Transverse colon (tissue), 4 donors: ENCODE results near the gene ZNF653. TPM values are rescaled to one million over a fixed set of nuclear protein-coding genes. Genes with fewer than 3 reads are reported as not detected.

Source experiments
- DNase-seq: peaks from one replicate; pipeline ENCODE4 v3.0.0-alpha.2; 2019
- H3K27ac ChIP-seq, 4 donors: fragments of 200-600 bp; sonication (generic); 2 replicates each; pipeline ENCODE4 v1.5.1; 2016 to 2018; ENCODE audit warnings: inconsistent platforms in 4 of 4
- H3K27me3 ChIP-seq: fragments of 200-600 bp; sonication (generic); 2 replicates; pipeline ENCODE4 v1.5.1; 2017; ENCODE audit warnings: inconsistent platforms
- H3K36me3 ChIP-seq, 4 donors: fragments of 200-600 bp; sonication (generic); 2 replicates each; pipeline ENCODE4 v1.5.1; 2017 to 2019; ENCODE audit warnings: inconsistent platforms in 4 of 4
- H3K4me1 ChIP-seq, 4 donors: fragments of 200-600 bp; sonication (generic); 2 replicates each; pipeline ENCODE4 v1.5.1; 2017 to 2020; ENCODE audit warnings: inconsistent platforms in 4 of 4
- H3K4me3 ChIP-seq, 4 donors: fragments of 200-600 bp; sonication (generic); 1 replicate in 1 of 4; 2 replicates in 3 of 4; pipeline versions ENCODE4 v1.5.1 to v1.6.1; 2017 to 2019; ENCODE audit warnings: inconsistent platforms in 4 of 4
- H3K9me3 ChIP-seq, 2 donors: fragments of 200-600 bp; sonication (generic); 2 replicates each; pipeline ENCODE4 v1.5.1; 2017 to 2019; ENCODE audit warnings: inconsistent platforms in 2 of 2
- CTCF ChIP-seq, 5 experiments: fragments of 200-600 bp in 3 of 5; fragments of 450-650 bp in 2 of 5; sonication (generic) in 3 of 5; IDR thresholded peaks; 1 replicate in 2 of 5; 2 replicates in 3 of 5; pipeline ENCODE4 v1.5.1; 2016 to 2017; ENCODE audit warnings: antibody characterized with exemption in 5 of 5, inconsistent platforms in 3 of 5, mild to moderate bottlenecking in 2 of 5, moderate library complexity in 1 of 5
- EP300 ChIP-seq: sonication (generic); formaldehyde crosslinking; IDR thresholded peaks from one replicate; pipeline ENCODE4 v1.6.1; 2017; ENCODE audit warnings: antibody characterized with exemption, low read depth
- POLR2A ChIP-seq: fragments of 450-650 bp; IDR thresholded peaks from one replicate; pipeline ENCODE4 v1.6.1; 2016; ENCODE audit warnings: antibody characterized with exemption, mild to moderate bottlenecking, moderate library complexity
- POLR2AphosphoS5 ChIP-seq, 3 donors: sonication (generic); formaldehyde crosslinking; IDR thresholded peaks; one replicate each; pipeline ENCODE4 v1.6.1; 2016; ENCODE audit warnings: antibody characterized with exemption in 3 of 3
- WGBS, 2 donors: methylation state at CpG; one replicate each; pipeline ENCODE4 v1.1.5; 2018; ENCODE audit warnings: low coverage in 1 of 2; 5-methylcytosine and 5-hydroxymethylcytosine counted together
- in situ Hi-C, 4 donors: fragments of 200-750 bp; cut with MboI; loops; one replicate each; pipeline versions ENCODE4 v1.15.0 to v1.15.1; 2017; ENCODE audit warnings: low sequenced_read_pairs in 3 of 4, low pct_ligation_motif_present in 1 of 4, low pct_unique_long_range_greater_than_20kb in 1 of 4
- intact Hi-C: fragments of 100-400 bp; cut with DNase I; formaldehyde crosslinking; loops from one replicate; pipeline ENCODE4 v1.15.1; 2023; ENCODE audit warnings: low total_unique reads
- total RNA-seq, 4 donors: library from RNA; depleted of rRNA; stranded (reverse); fragments of >200 nt; gene quantifications; one replicate each; pipeline ENCODE4 v1.1.0, GENCODE V29; 2016

Gene ZNF653
- total RNA-seq, 4 donors from 2014 or later, result 10.6 to 44.9 (median 17.4) TPM

GRCh38 chr19:11447347-11448262, 58.0 kb downstream of the ZNF653 start:
- Histone ChIP-seq H3K4me1 (peaks cover 0 to 3% (median 0%) of the 10 kb centered on the region in 4 donors), H3K4me3 (no peak overlapping the region), H3K9me3 (no peaks in the 10 kb centered on the region), H3K27me3 (peaks cover under 1% of the 10 kb centered on the region), H3K27ac (no peak overlapping the region), H3K36me3 (peaks cover 0 to 39% (median 17%) of the 10 kb centered on the region in 4 donors)
- no peak for DNase-seq
- intact Hi-C loops (loop anchor here (10.0 kb wide), 2 partner anchors 153 to 333 kb away; partner anchors contain the start of gene TSPAN16), in situ Hi-C loops (no loop called here)
- no peak for TF ChIP-seq EP300
- TF ChIP-seq CTCF (IDR thresholded peaks at IDR 0.05), result no peak
- TF ChIP-seq POLR2AphosphoS5 (IDR thresholded peaks at IDR 0.05), result no peak
- no peak for TF ChIP-seq POLR2A
- 82 to 89% methylated on average over 6 to 32 of the region's 35 CpGs for WGBS, 2 donors

GRCh38 chr19:11446652-11447301, 58.9 kb downstream of the ZNF653 start:
- intact Hi-C loops (loop anchor here (10.0 kb wide), 2 partner anchors 152 to 332 kb away; partner anchors contain the start of gene TSPAN16), in situ Hi-C loops (no loop called here)
- Histone ChIP-seq H3K27ac (no peak overlapping the region), H3K27me3 (no peaks in the 10 kb centered on the region), H3K4me3 (no peak overlapping the region), H3K36me3 (peaks cover 0 to 48% (median 20%) of the 10 kb centered on the region in 4 donors), H3K4me1 (peaks cover 0 to 3% (median 0%) of the 10 kb centered on the region in 4 donors), H3K9me3 (no peaks in the 10 kb centered on the region)
- DNase-seq, result peak; percentile 50
- WGBS, 2 donors, result 68 to 80% methylated on average over 1 to 22 of the region's 23 CpGs
- peak; percentile 70 to 88 (median 76) for TF ChIP-seq CTCF (IDR thresholded peaks at IDR 0.05)
- no peak for TF ChIP-seq POLR2AphosphoS5 (IDR thresholded peaks at IDR 0.05)

- no peak for DNase-seq
- TF ChIP-seq CTCF (IDR thresholded peaks at IDR 0.05) (no peak), POLR2A (no peak), POLR2AphosphoS5 (IDR thresholded peaks at IDR 0.05) (no peak), EP300 (no peak)
- Histone ChIP-seq H3K27me3 (no peaks in the 10 kb centered on the region), H3K4me1 (no peaks in the 10 kb centered on the region), H3K27ac (no peak overlapping the region), H3K9me3 (no peaks in the 10 kb centered on the region), H3K4me3 (no peak overlapping the region), H3K36me3 (peaks cover 0 to 52% (median 22%) of the 10 kb centered on the region in 4 donors)
- intact Hi-C loops, result loop anchor here (10.0 kb wide), 2 partner anchors 151 to 331 kb away; partner anchors contain the start of gene TSPAN16
- in situ Hi-C loops, result no loop called here
- WGBS, 2 donors, result 86% methylated on average over 12 of the region's 14 CpGs; no CpG with 5 or more reads in 1 of the 2 donors
These were observed 59.4 kb downstream of the ZNF653 start for GRCh38 chr19:11446271-11446651.

GRCh38 chr19:11445141-11445540, 60.5 kb downstream of the ZNF653 start:
- in situ Hi-C loops (no loop called here), intact Hi-C loops (loop anchor here (10.0 kb wide), 2 partner anchors 150 to 330 kb away; partner anchors contain the start of gene TSPAN16)
- no peak overlapping the region for H3K4me3 ChIP-seq
- no peak overlapping the region for H3K27ac ChIP-seq
- H3K27me3 ChIP-seq, result no peaks in the 10 kb centered on the region
- no peaks in the 10 kb centered on the region for H3K9me3 ChIP-seq
- no peaks in the 10 kb centered on the region for H3K4me1 ChIP-seq
- WGBS, 2 donors, result 87 to 100% methylated on average over 2 to 13 of the region's 13 CpGs
- no peak for TF ChIP-seq POLR2A
- TF ChIP-seq POLR2AphosphoS5 (IDR thresholded peaks at IDR 0.05), result no peak
- no peak for TF ChIP-seq CTCF (IDR thresholded peaks at IDR 0.05)
- TF ChIP-seq EP300, result no peak
- peaks cover 0 to 63% (median 26%) of the 10 kb centered on the region in 4 donors for H3K36me3 ChIP-seq
- no peak for DNase-seq
